HepG2 (cell line): Measurements from ENCODE around the gene ROM1. TPM values are rescaled to one million over a fixed set of nuclear protein-coding genes. Genes with fewer than 3 reads are reported as not detected.
A peak's percentile ranks its signal among the peaks of the same experiment; 100 is the strongest.

Source experiments
- ELF1 ChIP-seq: sonication (generic); formaldehyde crosslinking; IDR thresholded peaks from 2 replicates; pipeline ENCODE4 v1.4.0; 2020; ENCODE audit warnings: missing genetic modification reagents
- HMG20B ChIP-seq: conservative IDR thresholded peaks from 2 replicates; pipeline ENCODE4 v1.6.1; 2016; ENCODE audit warnings: missing genetic modification reagents, missing compliant biosample characterization
- HNF4G ChIP-seq, 2 experiments: sonication (generic) in 1 of 2; formaldehyde crosslinking in 1 of 2; IDR thresholded peaks; 2 replicates each; pipeline versions ENCODE4 v1.4.0 to v1.6.1; 2011 to 2020; ENCODE audit warnings: borderline replicate concordance in 2 of 2, low read depth in 2 of 2, mild to moderate bottlenecking in 2 of 2, low read length in 1 of 2, missing genetic modification reagents in 1 of 2, moderate library complexity in 1 of 2
- IRX3 ChIP-seq: sonication (generic); formaldehyde crosslinking; IDR thresholded peaks from 2 replicates; pipeline ENCODE4 v1.8.1; 2023; ENCODE audit warnings: mild to moderate bottlenecking, low read depth, missing genetic modification reagents, borderline replicate concordance
- MAZ ChIP-seq, 2 experiments: sonication (generic) in 1 of 2; formaldehyde crosslinking in 1 of 2; IDR thresholded peaks; 2 replicates each; pipeline versions ENCODE4 v1.5.0 to v1.6.1; 2012 to 2020; ENCODE audit warnings: low read depth in 2 of 2, mild to moderate bottlenecking in 2 of 2, borderline replicate concordance in 1 of 2, improper control_type of control experiment in 1 of 2, low read length in 1 of 2, missing genetic modification reagents in 1 of 2, moderate library complexity in 1 of 2
- MZF1 ChIP-seq: sonication (generic); formaldehyde crosslinking; IDR thresholded peaks from 2 replicates; pipeline ENCODE4 v1.8.1; 2023; ENCODE audit warnings: mild to moderate bottlenecking, missing genetic modification reagents, borderline replicate concordance
- PBX3 ChIP-seq: sonication (generic); formaldehyde crosslinking; IDR thresholded peaks from 2 replicates; pipeline ENCODE4 v1.8.1; 2023; ENCODE audit warnings: missing genetic modification reagents, inconsistent platforms, borderline replicate concordance
- PHF20 ChIP-seq: sonication (generic); formaldehyde crosslinking; IDR thresholded peaks from 2 replicates; pipeline ENCODE4 v1.5.0; 2020; ENCODE audit warnings: mild to moderate bottlenecking, missing genetic modification reagents
- TP53 ChIP-seq: sonication (generic); formaldehyde crosslinking; conservative IDR thresholded peaks from 2 replicates; pipeline ENCODE4 v1.4.0; 2020; ENCODE audit warnings: missing genetic modification reagents
- ZBTB34 ChIP-seq: sonication (generic); formaldehyde crosslinking; IDR thresholded peaks from 2 replicates; pipeline ENCODE4 v1.8.0; 2022; ENCODE audit warnings: mild to moderate bottlenecking, missing genetic modification reagents
- ZNF101 ChIP-seq: sonication (generic); formaldehyde crosslinking; IDR thresholded peaks from 2 replicates; pipeline ENCODE4 v1.4.0; 2020; ENCODE audit warnings: mild to moderate bottlenecking, low read depth, missing genetic modification reagents, borderline replicate concordance
- ZNF256 ChIP-seq: sonication (generic); formaldehyde crosslinking; conservative IDR thresholded peaks from 2 replicates; pipeline ENCODE4 v1.4.0; 2020; ENCODE audit warnings: missing genetic modification reagents
- ZNF382 ChIP-seq: sonication (generic); formaldehyde crosslinking; IDR thresholded peaks from 2 replicates; pipeline ENCODE4 v1.5.0; 2020; ENCODE audit warnings: missing genetic modification reagents, mild to moderate bottlenecking, borderline replicate concordance
- ZNF484 ChIP-seq: sonication (generic); formaldehyde crosslinking; IDR thresholded peaks from 2 replicates; pipeline ENCODE4 v1.5.1; 2020; ENCODE audit warnings: mild to moderate bottlenecking, low read depth, missing genetic modification reagents, borderline replicate concordance
- ZNF547 ChIP-seq: sonication (generic); formaldehyde crosslinking; IDR thresholded peaks from 2 replicates; pipeline ENCODE4 v1.5.1; 2020; ENCODE audit warnings: mild to moderate bottlenecking, missing genetic modification reagents
- ZNF569 ChIP-seq: sonication (generic); formaldehyde crosslinking; IDR thresholded peaks from 2 replicates; pipeline ENCODE4 v1.5.0; 2020; ENCODE audit warnings: mild to moderate bottlenecking, missing genetic modification reagents, moderate library complexity, borderline replicate concordance
- ZNF574 ChIP-seq: sonication (generic); formaldehyde crosslinking; IDR thresholded peaks from 2 replicates; pipeline ENCODE4 v1.4.0; 2020; ENCODE audit warnings: missing genetic modification reagents
- ZNF709 ChIP-seq: sonication (generic); formaldehyde crosslinking; IDR thresholded peaks from 2 replicates; pipeline ENCODE4 v1.5.0; 2020; ENCODE audit warnings: mild to moderate bottlenecking, missing genetic modification reagents
- ZNF766 ChIP-seq: sonication (generic); formaldehyde crosslinking; IDR thresholded peaks from 2 replicates; pipeline ENCODE4 v1.5.0; 2020; ENCODE audit warnings: missing genetic modification reagents, borderline replicate concordance
- polyA plus RNA-seq, 8 experiments: library from polyadenylated mRNA; depleted of rRNA in 3 of 8; stranded (reverse) in 7 of 8; unstranded in 1 of 8; fragments of >200 nt; fragmentation: Illumina TruSeq in 4 of 8; extraction: Trizol in 4 of 8; gene quantifications; 2 replicates each; pipeline versions ENCODE4 v1.2.1 to v1.2.3, GENCODE V29; 2011 to 2016; ENCODE audit warnings: low read depth in 4 of 8, missing spikeins in 1 of 8, mixed read lengths in 1 of 8; ENCODE audit not compliant: insufficient read depth in 1 of 8
- total RNA-seq, 5 experiments: library from RNA; depleted of rRNA; stranded (reverse); fragments of >200 nt; fragmentation: Illumina TruSeq; extraction: Trizol; gene quantifications; 2 replicates each; pipeline ENCODE4 v1.2.3, GENCODE V29; 2016; ENCODE audit warnings: low read depth in 1 of 5

Gene ROM1
- total and polyA plus RNA-seq, 2 of the 13 experiments (the other 11 are each of a cell fraction or from before 2014, with no cell fraction given), result 1.2 to 2.4 TPM

GRCh38 chr11:62612366-62613290 lies at the start of gene ROM1, which contains the start of gene EML3 (continued):
- peak; percentile 67; the same call in 1 of the 2 replicates for TF ChIP-seq ZNF574
- TF ChIP-seq MAZ (IDR thresholded peaks at IDR 0.05; ENCODE audit: borderline replicate concordance, low read depth, low read length), result peak; percentile 75; the same call in 1 of the 2 replicates
- TF ChIP-seq MAZ (CRISPR knock-in tag; IDR thresholded peaks at IDR 0.05; ENCODE audit: low read depth), result peak; percentile 34; the same call in 1 of the 2 replicates
- TF ChIP-seq TP53 (CRISPR knock-in tag), result no peak
- TF ChIP-seq MZF1, result no peak
- TF ChIP-seq PHF20, result no peak; the same call in 1 of the 2 replicates
- TF ChIP-seq ZNF709 (CRISPR knock-in tag), result no peak
- no peak for TF ChIP-seq HNF4G (IDR thresholded peaks at IDR 0.05; ENCODE audit: borderline replicate concordance, low read depth, low read length)
- no peak for TF ChIP-seq HNF4G (CRISPR knock-in tag; IDR thresholded peaks at IDR 0.05; ENCODE audit: borderline replicate concordance, low read depth)
- TF ChIP-seq IRX3 (CRISPR knock-in tag), result no peak
- no peak for TF ChIP-seq HMG20B (CRISPR knock-in tag)
- TF ChIP-seq ZNF256 (CRISPR knock-in tag), result no peak
- no peak for TF ChIP-seq ZNF766 (CRISPR knock-in tag)
- peak; percentile 43; the same call in 1 of the 2 replicates for TF ChIP-seq ELF1 (CRISPR knock-in tag)
- TF ChIP-seq ZNF547 (CRISPR knock-in tag), result peak; percentile 44; the same call in 1 of the 2 replicates
- TF ChIP-seq ZNF484 (CRISPR knock-in tag), result no peak
- no peak for TF ChIP-seq ZBTB34
- no peak for TF ChIP-seq ZNF382 (CRISPR knock-in tag)
- no peak for TF ChIP-seq ZNF101
- TF ChIP-seq ZNF569 (CRISPR knock-in tag), result no peak
- no peak for TF ChIP-seq PBX3
